ENCODE results near the gene ESR1. TPM values are rescaled to one million over a fixed set of nuclear protein-coding genes. Genes with fewer than 3 reads are reported as not detected.

ESR1 gene
- total RNA-seq, 1 experiment from 2014 or later: not detected

- no peak overlapping the region for H2BK15ac ChIP-seq (ENCODE audit: low read depth, low read length)
Observed at GRCh38 chr6:152070556-152070955, 263.1 kb downstream of the ESR1 start.

More at GRCh38 chr6:152070556-152070955, 263.1 kb downstream of the ESR1 start:
- no peak overlapping the region for H2BK12ac ChIP-seq (ENCODE audit: insufficient read length, low read depth, low read length)
- no peaks in the 10 kb centered on the region for H3K23me2 ChIP-seq (ENCODE audit: insufficient read length, low read depth, low read length, poor library complexity, severe bottlenecking)
- H4K5ac ChIP-seq (ENCODE audit: insufficient read length, low read depth, low read length): no peak overlapping the region
- Mint-ChIP-seq H3K4me1 (peaks cover 8 to 12% of the 10 kb centered on the region in 2 experiments; a peak in 3 of 4 replicates), H3K9me3 (peaks cover 8 to 9% of the 10 kb centered on the region in 2 experiments), H3K36me3 (ENCODE audit: insufficient read depth in 1 of 3, low read depth in 3 of 3) (peaks cover 3 to 9% (median 6%) of the 10 kb centered on the region in 3 experiments; a peak in 6 of 7 replicates), H3K27me3 (ENCODE audit: low read depth) (no peaks in the 10 kb centered on the region), H3K4me3 (no peak overlapping the region), H3K27ac (no peak overlapping the region)
- H3K9ac ChIP-seq (ENCODE audit: extremely low read depth, insufficient read length, low read length): no peak overlapping the region
- TF ChIP-seq, protein P1, sequence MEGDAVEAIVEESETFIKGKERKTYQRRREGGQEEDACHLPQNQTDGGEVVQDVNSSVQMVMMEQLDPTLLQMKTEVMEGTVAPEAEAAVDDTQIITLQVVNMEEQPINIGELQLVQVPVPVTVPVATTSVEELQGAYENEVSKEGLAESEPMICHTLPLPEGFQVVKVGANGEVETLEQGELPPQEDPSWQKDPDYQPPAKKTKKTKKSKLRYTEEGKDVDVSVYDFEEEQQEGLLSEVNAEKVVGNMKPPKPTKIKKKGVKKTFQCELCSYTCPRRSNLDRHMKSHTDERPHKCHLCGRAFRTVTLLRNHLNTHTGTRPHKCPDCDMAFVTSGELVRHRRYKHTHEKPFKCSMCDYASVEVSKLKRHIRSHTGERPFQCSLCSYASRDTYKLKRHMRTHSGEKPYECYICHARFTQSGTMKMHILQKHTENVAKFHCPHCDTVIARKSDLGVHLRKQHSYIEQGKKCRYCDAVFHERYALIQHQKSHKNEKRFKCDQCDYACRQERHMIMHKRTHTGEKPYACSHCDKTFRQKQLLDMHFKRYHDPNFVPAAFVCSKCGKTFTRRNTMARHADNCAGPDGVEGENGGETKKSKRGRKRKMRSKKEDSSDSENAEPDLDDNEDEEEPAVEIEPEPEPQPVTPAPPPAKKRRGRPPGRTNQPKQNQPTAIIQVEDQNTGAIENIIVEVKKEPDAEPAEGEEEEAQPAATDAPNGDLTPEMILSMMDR (conservative IDR thresholded peaks at IDR 0.05): no peak
- no peak overlapping the region for H2BK5ac ChIP-seq (ENCODE audit: insufficient read length, low read length)
- H2AK5ac ChIP-seq (ENCODE audit: insufficient read length, low read length): no peak overlapping the region
- no peaks in the 10 kb centered on the region for H3K9me3 ChIP-seq (ENCODE audit: control insufficient read depth, low read depth, low read length)
- H3K27me3 ChIP-seq (ENCODE audit: insufficient read depth, low read length): no peaks in the 10 kb centered on the region
- no peak overlapping the region for H3K18ac ChIP-seq (ENCODE audit: insufficient read length, low read depth, low read length)
- H3K56ac ChIP-seq (ENCODE audit: insufficient read length, low read depth, low read length): no peak overlapping the region
- no peak overlapping the region for H3K27ac ChIP-seq (ENCODE audit: insufficient read length, low read depth, low read length)
- no peak overlapping the region for H2AFZ ChIP-seq (ENCODE audit: low read length)
- H3K79me1 ChIP-seq (ENCODE audit: insufficient read depth, low read depth, low read length, poor library complexity, severe bottlenecking): no peaks in the 10 kb centered on the region
- H4K8ac ChIP-seq (replicated peaks; ENCODE audit: insufficient read length, low read depth, low read length): no peak overlapping the region
- H3K4ac ChIP-seq (ENCODE audit: low read depth, low read length): no peak overlapping the region
- H2BK20ac ChIP-seq (ENCODE audit: low read depth, low read length, poor library complexity, severe bottlenecking): no peak overlapping the region
- no peak overlapping the region for H3K23ac ChIP-seq (ENCODE audit: insufficient read length, low read depth, low read length)
- no peak overlapping the region for H2BK120ac ChIP-seq (ENCODE audit: low read depth, low read length, poor library complexity, severe bottlenecking)
- no peak overlapping the region for H4K91ac ChIP-seq (ENCODE audit: insufficient read length, low read depth, low read length)
- no CpG with 5 or more reads among the region's 5 CpGs for WGBS (ENCODE audit: extremely low coverage, insufficient read length, low lambda C conversion rate)
- no peaks in the 10 kb centered on the region for H3K79me2 ChIP-seq (ENCODE audit: insufficient read depth, low read length)
- H3K4me2 ChIP-seq (ENCODE audit: insufficient read depth, insufficient read length, low read length): no peak overlapping the region
- no peaks in the 10 kb centered on the region for H4K20me1 ChIP-seq (ENCODE audit: control insufficient read depth, insufficient read depth, insufficient read length)
- no peak for DNase-seq
- H3T11ph ChIP-seq (ENCODE audit: low read length): no peak overlapping the region
- no peaks in the 10 kb centered on the region for H3K4me1 ChIP-seq (ENCODE audit: insufficient read depth, low read length)
- H3K14ac ChIP-seq (ENCODE audit: insufficient read depth, low read length): no peak overlapping the region
